Mesenchymal stem cell (in vitro differentiated cells and primary cell): Measurements from ENCODE around the gene TOM1L1. TPM values are rescaled to one million over a fixed set of nuclear protein-coding genes. Genes with fewer than 3 reads are reported as not detected.
A peak's percentile ranks its signal among the peaks of the same experiment; 100 is the strongest.

Experiments used
- DNase-seq: peaks from one replicate; pipeline ENCODE4 v3.0.0-alpha.2; 2013
- H2AFZ ChIP-seq: one replicate; pipeline ENCODE4 v1.6.1; 2013; ENCODE audit warnings: low read depth, mild to moderate bottlenecking, control low read depth, inconsistent platforms, low read length, moderate library complexity
- H2AK5ac ChIP-seq: 2 replicates; pipeline ENCODE4 v1.6.1; 2013; ENCODE audit warnings: low read length, moderate library complexity, mild to moderate bottlenecking, inconsistent platforms; ENCODE audit not compliant: severe bottlenecking
- H2BK120ac ChIP-seq: one replicate; pipeline ENCODE4 v1.6.1; 2013; ENCODE audit warnings: low read depth, mild to moderate bottlenecking, inconsistent platforms, low read length, moderate library complexity
- H2BK12ac ChIP-seq, 2 experiments: one replicate each; pipeline ENCODE4 v1.6.1; 2013; ENCODE audit warnings: inconsistent platforms in 2 of 2, low read length in 2 of 2, mild to moderate bottlenecking in 2 of 2, moderate library complexity in 2 of 2, control low read depth in 1 of 2
- H2BK15ac ChIP-seq: one replicate; pipeline ENCODE4 v1.6.1; 2013; ENCODE audit warnings: mild to moderate bottlenecking, low read depth, inconsistent platforms; ENCODE audit not compliant: poor library complexity, severe bottlenecking
- H2BK5ac ChIP-seq: 2 replicates; pipeline ENCODE4 v1.6.1; 2013; ENCODE audit warnings: low read depth, mild to moderate bottlenecking, low read length, control low read depth, inconsistent platforms; ENCODE audit not compliant: poor library complexity, severe bottlenecking
- H3K14ac ChIP-seq, 2 experiments: one replicate each; pipeline ENCODE4 v1.6.1; 2013; ENCODE audit warnings: inconsistent platforms in 2 of 2, low read length in 2 of 2, control low read depth in 1 of 2, mild to moderate bottlenecking in 1 of 2, moderate library complexity in 1 of 2
- H3K18ac ChIP-seq, 2 experiments: one replicate each; pipeline ENCODE4 v1.6.1; 2013; ENCODE audit warnings: inconsistent platforms in 2 of 2, low read length in 2 of 2, control low read depth in 1 of 2, low read depth in 1 of 2, mild to moderate bottlenecking in 1 of 2
- H3K23ac ChIP-seq, 2 experiments: one replicate each; pipeline ENCODE4 v1.6.1; 2013; ENCODE audit warnings: inconsistent platforms in 2 of 2, low read length in 2 of 2, mild to moderate bottlenecking in 2 of 2, moderate library complexity in 2 of 2, control low read depth in 1 of 2
- H3K27ac ChIP-seq: 2 replicates; pipeline ENCODE4 v1.5.1; 2013; ENCODE audit warnings: mild to moderate bottlenecking, moderate library complexity, low read length, control low read depth, inconsistent platforms; ENCODE audit not compliant: poor library complexity, severe bottlenecking
- H3K27me3 ChIP-seq, 2 experiments: 2 replicates each; pipeline versions ENCODE4 v1.6.1 to v1.7.0; 2013; ENCODE audit warnings: low read length in 2 of 2, mild to moderate bottlenecking in 2 of 2, moderate library complexity in 2 of 2, control low read depth in 1 of 2, inconsistent platforms in 1 of 2; ENCODE audit not compliant: control insufficient read depth in 1 of 2, insufficient read depth in 1 of 2
- H3K36me3 ChIP-seq, 2 experiments: 2 replicates each; pipeline versions ENCODE4 v1.6.1 to v1.7.0; 2013; ENCODE audit warnings: low read length in 2 of 2, control low read depth in 1 of 2, inconsistent platforms in 1 of 2, low read depth in 1 of 2, mild to moderate bottlenecking in 1 of 2; ENCODE audit not compliant: insufficient read depth in 2 of 2, control insufficient read depth in 1 of 2
- H3K4ac ChIP-seq, 2 experiments: one replicate each; pipeline ENCODE4 v1.6.1; 2013; ENCODE audit warnings: inconsistent platforms in 2 of 2, low read length in 2 of 2, mild to moderate bottlenecking in 2 of 2, moderate library complexity in 2 of 2, control low read depth in 1 of 2, low read depth in 1 of 2
- H3K4me1 ChIP-seq: 2 replicates; pipeline ENCODE4 v1.6.1; 2013; ENCODE audit warnings: low read depth, low read length, control low read depth; ENCODE audit not compliant: control insufficient read depth, insufficient read depth
- H3K4me2 ChIP-seq: 2 replicates; pipeline ENCODE4 v1.6.1; 2013; ENCODE audit warnings: low read length, mild to moderate bottlenecking, inconsistent platforms; ENCODE audit not compliant: poor library complexity, severe bottlenecking
- H3K4me3 ChIP-seq, 2 experiments: 2 replicates each; pipeline versions ENCODE4 v1.5.1 to v1.7.0; 2013; ENCODE audit warnings: low read length in 2 of 2, mild to moderate bottlenecking in 2 of 2, control low read depth in 1 of 2, low read depth in 1 of 2; ENCODE audit not compliant: insufficient read depth in 1 of 2
- H3K79me1 ChIP-seq: replicated peaks from 2 replicates; pipeline ENCODE4 v1.6.1; 2013; ENCODE audit warnings: mild to moderate bottlenecking, control low read depth, low read length, inconsistent platforms; ENCODE audit not compliant: poor library complexity, severe bottlenecking
- H3K9ac ChIP-seq: 2 replicates; pipeline ENCODE4 v1.7.0; 2013; ENCODE audit warnings: mild to moderate bottlenecking, low read length, moderate library complexity
- H3K9me3 ChIP-seq: 2 replicates; pipeline ENCODE4 v1.7.0; 2013; ENCODE audit warnings: mild to moderate bottlenecking, low read length; ENCODE audit not compliant: control insufficient read depth
- H4K8ac ChIP-seq: one replicate; pipeline ENCODE4 v1.6.1; 2013; ENCODE audit warnings: inconsistent platforms, mild to moderate bottlenecking, low read length, moderate library complexity
- H4K91ac ChIP-seq: one replicate; pipeline ENCODE4 v1.6.1; 2013; ENCODE audit warnings: mild to moderate bottlenecking, low read length, inconsistent platforms
- WGBS: methylation state at CpG from one replicate; pipeline ENCODE4 v1.1.7; 2013; ENCODE audit warnings: mixed read lengths; 5-methylcytosine and 5-hydroxymethylcytosine counted together
- polyA plus RNA-seq, 2 experiments: library from polyadenylated mRNA; stranded (reverse); fragments of 200-250 nt; gene quantifications; one replicate each; pipeline ENCODE4 v1.2.3, GENCODE V29; 2013

Gene TOM1L1
- polyA plus RNA-seq (2013, experiment 1 of 2), result 20.6 TPM
- 19.9 TPM for polyA plus RNA-seq (2013, experiment 2 of 2)

DNA sequence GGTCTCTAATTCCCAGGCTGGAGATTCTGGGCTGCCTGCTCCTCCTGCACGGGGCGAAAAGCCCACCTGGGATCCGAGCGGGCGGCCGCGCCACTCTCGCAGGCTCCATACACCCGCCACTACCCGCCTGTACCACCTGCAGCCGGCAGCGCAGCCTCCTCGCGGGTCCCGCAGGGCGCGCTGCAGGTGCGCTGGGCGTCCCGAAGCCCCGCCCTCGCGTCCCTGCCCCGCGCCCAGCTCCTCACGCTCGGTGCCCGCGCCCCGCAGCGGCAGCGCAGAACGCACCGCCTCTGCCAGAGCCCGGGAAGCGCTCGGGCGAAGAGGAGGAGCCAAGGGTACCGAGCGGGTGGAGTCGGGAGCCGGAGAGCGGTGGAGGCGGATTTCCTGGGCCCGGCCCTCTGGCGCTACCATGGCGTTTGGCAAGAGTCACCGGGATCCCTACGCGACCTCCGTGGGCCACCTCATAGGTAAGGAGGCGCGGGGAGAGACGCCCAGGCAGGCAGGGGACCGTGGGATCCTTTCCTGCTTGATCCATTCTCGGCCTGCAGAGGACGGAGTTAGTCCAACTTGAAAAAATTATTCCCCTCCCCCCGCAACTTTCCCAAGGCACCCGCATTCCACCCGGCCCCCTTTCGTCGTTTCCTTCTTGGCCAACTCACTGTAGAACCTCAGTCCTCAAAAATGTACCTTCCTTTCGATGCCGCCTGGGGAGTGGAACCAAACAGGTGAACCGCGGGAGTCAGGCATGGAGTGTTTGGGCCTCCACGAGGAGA is at the start of gene TOM1L1:
TOM1L1 (plus strand) TSS at position 396 of the 773 bp plus-strand sequence; CDS start at position 410, 14 bp downstream.
- H3K79me1 ChIP-seq, result peaks cover 9% of the 10 kb centered on the region
- no peak within 1 kb of the TSS for H2BK12ac ChIP-seq
- H2AFZ ChIP-seq, result peak within 1 kb of the TSS; percentile 43
- H3K9me3 ChIP-seq, result no peaks in the 10 kb centered on the region
- no peak within 1 kb of the TSS for H2BK120ac ChIP-seq
- H3K23ac ChIP-seq, result no peak within 1 kb of the TSS
- peak within 1 kb of the TSS; percentile 76 for H2AK5ac ChIP-seq
- H3K14ac ChIP-seq, result peak within 1 kb of the TSS in 1 of 2 experiments; percentile 83
- peak within 1 kb of the TSS; percentile 90 for H3K4me2 ChIP-seq
- peak within 1 kb of the TSS; percentile 35 to 56 for H3K4ac ChIP-seq
- peak; percentile 79 for DNase-seq
- peak within 1 kb of the TSS; percentile 79 for H3K9ac ChIP-seq
- peak within 1 kb of the TSS; percentile 80 to 83 for H3K4me3 ChIP-seq
- no peak within 1 kb of the TSS for H2BK15ac ChIP-seq
- peaks cover 14% of the 10 kb centered on the region for H3K4me1 ChIP-seq
- peaks cover 0 to 29% of the 10 kb centered on the region in 2 experiments for H3K27me3 ChIP-seq
- H3K18ac ChIP-seq, result peak within 1 kb of the TSS in 1 of 2 experiments; percentile 86
- H3K36me3 ChIP-seq, result no peaks in the 10 kb centered on the region
- H3K27ac ChIP-seq, result no peak within 1 kb of the TSS
- H4K8ac ChIP-seq, result no peak within 1 kb of the TSS
- H2BK5ac ChIP-seq, result peak within 1 kb of the TSS; percentile 49
- under 1% methylated on average over 53 of the region's 67 CpGs for WGBS
- H4K91ac ChIP-seq, result no peak within 1 kb of the TSS

GRCh38 chr17:54859187-54859586 is 41.5 kb upstream of the TOM1L1 start:
- H3K4me1 ChIP-seq, result no peaks in the 10 kb centered on the region
- no peak overlapping the region for H3K27ac ChIP-seq
- no peaks in the 10 kb centered on the region for H3K36me3 ChIP-seq
- no peak for DNase-seq
- H3K23ac ChIP-seq, result no peak overlapping the region
- H3K4me3 ChIP-seq, result no peak overlapping the region
- H2BK5ac ChIP-seq, result no peak overlapping the region
- H3K27me3 ChIP-seq, result no peaks in the 10 kb centered on the region
- H3K4me2 ChIP-seq, result no peak overlapping the region
- H3K9ac ChIP-seq, result no peak overlapping the region
- H3K4ac ChIP-seq, result no peak overlapping the region
- H2AFZ ChIP-seq, result no peak overlapping the region
- no peak overlapping the region for H3K18ac ChIP-seq
- H2BK12ac ChIP-seq, result no peak overlapping the region
- no peak overlapping the region for H2BK15ac ChIP-seq
- H3K9me3 ChIP-seq, result peaks cover 3% of the 10 kb centered on the region
- no peak overlapping the region for H4K91ac ChIP-seq
- H2BK120ac ChIP-seq, result no peak overlapping the region
- H4K8ac ChIP-seq, result no peak overlapping the region
- no peaks in the 10 kb centered on the region for H3K79me1 ChIP-seq
- no peak overlapping the region for H2AK5ac ChIP-seq
- 12% methylated on average over 2 of the region's 2 CpGs for WGBS
- no peak overlapping the region for H3K14ac ChIP-seq

- H3K79me1 ChIP-seq, result no peaks in the 10 kb centered on the region
- peaks cover 3% of the 10 kb centered on the region for H3K9me3 ChIP-seq
- no peak overlapping the region for H2BK5ac ChIP-seq
- no peak overlapping the region for H2AK5ac ChIP-seq
- H4K8ac ChIP-seq, result no peak overlapping the region
- H2AFZ ChIP-seq, result no peak overlapping the region
- 67% methylated on average over 9 of the region's 9 CpGs for WGBS
- no peak overlapping the region for H3K9ac ChIP-seq
- no peak overlapping the region for H2BK120ac ChIP-seq
- H3K27me3 ChIP-seq, result no peaks in the 10 kb centered on the region
- no peak overlapping the region for H2BK12ac ChIP-seq
- no peak overlapping the region for H2BK15ac ChIP-seq
- H3K27ac ChIP-seq, result no peak overlapping the region
- no peak overlapping the region for H3K4me3 ChIP-seq
- no peak overlapping the region for H3K23ac ChIP-seq
- H3K18ac ChIP-seq, result no peak overlapping the region
- H3K4me1 ChIP-seq, result no peaks in the 10 kb centered on the region
- no peaks in the 10 kb centered on the region for H3K36me3 ChIP-seq
- no peak overlapping the region for H3K4me2 ChIP-seq
- H4K91ac ChIP-seq, result no peak overlapping the region
- DNase-seq, result no peak
- no peak overlapping the region for H3K4ac ChIP-seq
- no peak overlapping the region for H3K14ac ChIP-seq
Measured at GRCh38 chr17:54860617-54861470, 39.8 kb upstream of the TOM1L1 start.

GRCh38 chr17:54861471-54861983 is 39.1 kb upstream of the TOM1L1 start:
- no peaks in the 10 kb centered on the region for H3K4me1 ChIP-seq
- H3K14ac ChIP-seq, result no peak overlapping the region
- H3K36me3 ChIP-seq, result no peaks in the 10 kb centered on the region
- no peak overlapping the region for H4K91ac ChIP-seq
- no peak overlapping the region for H2BK15ac ChIP-seq
- no peak overlapping the region for H3K27ac ChIP-seq
- H2BK5ac ChIP-seq, result no peak overlapping the region
- no peaks in the 10 kb centered on the region for H3K79me1 ChIP-seq
- H3K9me3 ChIP-seq, result peaks cover 3% of the 10 kb centered on the region
- no peak overlapping the region for H2AK5ac ChIP-seq
- no peaks in the 10 kb centered on the region for H3K27me3 ChIP-seq
- 49% methylated on average over 3 of the region's 4 CpGs for WGBS
- no peak for DNase-seq
- no peak overlapping the region for H2BK12ac ChIP-seq
- H3K9ac ChIP-seq, result no peak overlapping the region
- H3K4me2 ChIP-seq, result no peak overlapping the region
- H2AFZ ChIP-seq, result no peak overlapping the region
- no peak overlapping the region for H2BK120ac ChIP-seq
- no peak overlapping the region for H4K8ac ChIP-seq
- no peak overlapping the region for H3K23ac ChIP-seq
- no peak overlapping the region for H3K4ac ChIP-seq
- H3K4me3 ChIP-seq, result no peak overlapping the region
- H3K18ac ChIP-seq, result no peak overlapping the region
